OCI-LY1 (cell line): ENCODE data around the gene HPS1.

ENCODE experiments used
- H2AFZ ChIP-seq: fragments of 200-600 bp; sonication (generic), shearing (Covaris generic); 2 replicates; pipeline ENCODE4 v1.6.0; 2014; ENCODE audit warnings: antibody characterized with exemption, mild to moderate bottlenecking, low read length
- H3F3A ChIP-seq: fragments of 200-600 bp; sonication (generic), shearing (Covaris generic); 2 replicates; pipeline ENCODE4 v1.6.0; 2014; ENCODE audit warnings: mild to moderate bottlenecking, antibody characterized with exemption, low read length, moderate library complexity; ENCODE audit not compliant: insufficient read depth
- H3K27ac ChIP-seq: fragments of 200-600 bp; sonication (generic); 2 replicates; pipeline ENCODE4 v1.5.1; 2014; ENCODE audit warnings: low read length, mixed run types, mild to moderate bottlenecking, low read depth; ENCODE audit not compliant: poor library complexity, severe bottlenecking
- H3K27me3 ChIP-seq: fragments of 200-600 bp; sonication (generic); 2 replicates; pipeline ENCODE4 v1.6.0; 2014; ENCODE audit warnings: antibody characterized with exemption, mild to moderate bottlenecking, low read length, moderate library complexity; ENCODE audit not compliant: insufficient read depth
- H3K36me3 ChIP-seq: fragments of 200-600 bp; sonication (generic); 2 replicates; pipeline ENCODE4 v1.6.1; 2014; ENCODE audit warnings: mild to moderate bottlenecking, antibody characterized with exemption, low read length, moderate library complexity, mixed read lengths; ENCODE audit not compliant: insufficient read depth
- H3K4me1 ChIP-seq: fragments of 200-600 bp; sonication (generic); 2 replicates; pipeline ENCODE4 v1.5.1; 2014; ENCODE audit warnings: mild to moderate bottlenecking, low read length, moderate library complexity; ENCODE audit not compliant: insufficient read depth, severe bottlenecking
- H3K4me2 ChIP-seq: fragments of 200-600 bp; sonication (generic), shearing (Covaris generic); 2 replicates; pipeline ENCODE4 v1.6.1; 2014; ENCODE audit warnings: low read length
- H3K4me3 ChIP-seq: fragments of 200-600 bp; sonication (generic); 2 replicates; pipeline ENCODE4 v1.5.1; 2014; ENCODE audit warnings: low read length, low read depth, mild to moderate bottlenecking, mixed read lengths; ENCODE audit not compliant: poor library complexity, severe bottlenecking
- H3K79me2 ChIP-seq: fragments of 200-600 bp; shearing (Covaris generic); 2 replicates; pipeline ENCODE4 v1.6.1; 2016; ENCODE audit warnings: mixed run types, low read length, mixed read lengths; ENCODE audit not compliant: insufficient read depth
- H3K9ac ChIP-seq: fragments of 200-600 bp; sonication (generic), shearing (Covaris generic); 2 replicates; pipeline ENCODE4 v1.6.1; 2014; ENCODE audit warnings: mild to moderate bottlenecking, low read length, mixed read lengths
- H3K9me2 ChIP-seq: fragments of 200-600 bp; sonication (generic), shearing (Covaris generic); 2 replicates; pipeline ENCODE4 v1.6.1; 2014; ENCODE audit warnings: low read depth, mild to moderate bottlenecking, low read length, mixed read lengths
- H3K9me3 ChIP-seq: fragments of 200-600 bp; shearing (Covaris generic); 2 replicates; pipeline ENCODE4 v1.6.1; 2014; ENCODE audit warnings: low read length, mixed read lengths
- H4K20me1 ChIP-seq: fragments of 200-600 bp; sonication (generic), shearing (Covaris generic); 2 replicates; pipeline ENCODE4 v1.6.0; 2016; ENCODE audit warnings: mild to moderate bottlenecking, low read length; ENCODE audit not compliant: insufficient read depth
- EZH2 ChIP-seq: fragments of 200-600 bp; sonication (generic), shearing (Covaris generic); IDR thresholded peaks from 2 replicates; pipeline ENCODE4 v1.8.0; 2017; ENCODE audit warnings: borderline replicate concordance, mixed run types, mild to moderate bottlenecking, antibody characterized with exemption, low read length, moderate library complexity, mixed read lengths
- TF ChIP-seq, protein P1 (sequence below): fragments of 200-600 bp; sonication (generic), shearing (Covaris generic); IDR thresholded peaks from 2 replicates; pipeline ENCODE4 v1.5.1; 2017; ENCODE audit warnings: mild to moderate bottlenecking, antibody characterized with exemption, low read length, moderate library complexity, mixed read lengths

HPS1 gene

GRCh38 chr10:98411768-98412167 lies 35.0 kb downstream of the HPS1 start:
- H3K36me3 ChIP-seq, result no peaks in the 10 kb centered on the region
- H3K27ac ChIP-seq, result no peak overlapping the region
- no peaks in the 10 kb centered on the region for H3K9me3 ChIP-seq
- H3K4me1 ChIP-seq, result peaks cover 12% of the 10 kb centered on the region
- no peaks in the 10 kb centered on the region for H3F3A ChIP-seq
- no peaks in the 10 kb centered on the region for H3K27me3 ChIP-seq
- no peaks in the 10 kb centered on the region for H3K79me2 ChIP-seq
- no peak overlapping the region for H3K4me2 ChIP-seq
- no peak overlapping the region for H2AFZ ChIP-seq
- H3K9ac ChIP-seq, result no peak overlapping the region
- TF ChIP-seq EZH2, result no peak
- TF ChIP-seq, protein P1, sequence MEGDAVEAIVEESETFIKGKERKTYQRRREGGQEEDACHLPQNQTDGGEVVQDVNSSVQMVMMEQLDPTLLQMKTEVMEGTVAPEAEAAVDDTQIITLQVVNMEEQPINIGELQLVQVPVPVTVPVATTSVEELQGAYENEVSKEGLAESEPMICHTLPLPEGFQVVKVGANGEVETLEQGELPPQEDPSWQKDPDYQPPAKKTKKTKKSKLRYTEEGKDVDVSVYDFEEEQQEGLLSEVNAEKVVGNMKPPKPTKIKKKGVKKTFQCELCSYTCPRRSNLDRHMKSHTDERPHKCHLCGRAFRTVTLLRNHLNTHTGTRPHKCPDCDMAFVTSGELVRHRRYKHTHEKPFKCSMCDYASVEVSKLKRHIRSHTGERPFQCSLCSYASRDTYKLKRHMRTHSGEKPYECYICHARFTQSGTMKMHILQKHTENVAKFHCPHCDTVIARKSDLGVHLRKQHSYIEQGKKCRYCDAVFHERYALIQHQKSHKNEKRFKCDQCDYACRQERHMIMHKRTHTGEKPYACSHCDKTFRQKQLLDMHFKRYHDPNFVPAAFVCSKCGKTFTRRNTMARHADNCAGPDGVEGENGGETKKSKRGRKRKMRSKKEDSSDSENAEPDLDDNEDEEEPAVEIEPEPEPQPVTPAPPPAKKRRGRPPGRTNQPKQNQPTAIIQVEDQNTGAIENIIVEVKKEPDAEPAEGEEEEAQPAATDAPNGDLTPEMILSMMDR, result no peak
- H3K4me3 ChIP-seq, result no peak overlapping the region
- H4K20me1 ChIP-seq, result no peaks in the 10 kb centered on the region
- no peaks in the 10 kb centered on the region for H3K9me2 ChIP-seq

- Histone ChIP-seq H3K4me2 (no peak overlapping the region), H3K9ac (no peak overlapping the region), H3F3A (no peaks in the 10 kb centered on the region), H3K36me3 (no peaks in the 10 kb centered on the region), H3K4me1 (peaks cover 12% of the 10 kb centered on the region), H3K9me2 (no peaks in the 10 kb centered on the region), H3K27ac (no peak overlapping the region), H2AFZ (no peak overlapping the region), H3K27me3 (no peaks in the 10 kb centered on the region), H4K20me1 (no peaks in the 10 kb centered on the region), H3K9me3 (no peaks in the 10 kb centered on the region), H3K79me2 (no peaks in the 10 kb centered on the region), H3K4me3 (no peak overlapping the region)
- TF ChIP-seq EZH2, result no peak
- TF ChIP-seq, protein P1, result no peak
These were observed 35.6 kb downstream of the HPS1 start for GRCh38 chr10:98411166-98411565.

DNA sequence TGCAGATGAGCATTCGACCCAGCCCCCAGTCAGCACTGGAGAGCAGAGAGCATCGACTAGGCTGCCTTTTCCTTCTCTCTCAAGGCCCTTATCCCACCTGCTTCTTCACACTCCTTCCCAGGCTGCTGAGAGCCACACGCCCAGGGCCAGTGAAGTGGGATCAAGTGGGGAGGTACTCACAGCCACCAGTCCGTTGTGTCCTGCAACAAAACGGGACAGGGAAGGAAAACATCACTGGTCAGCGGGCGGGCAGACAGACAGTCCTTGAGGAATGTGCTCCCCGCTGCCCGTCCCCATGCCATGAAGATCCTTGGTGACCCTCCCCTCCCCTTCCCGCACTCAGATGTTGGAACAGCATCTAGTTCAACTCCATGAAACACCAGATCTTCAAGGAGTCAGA lies 36.0 kb downstream of the HPS1 start:
- Histone ChIP-seq H3K27me3 (no peaks in the 10 kb centered on the region), H4K20me1 (no peaks in the 10 kb centered on the region), H3K79me2 (no peaks in the 10 kb centered on the region), H3K4me1 (peaks cover 12% of the 10 kb centered on the region), H3K36me3 (no peaks in the 10 kb centered on the region), H3K9me3 (no peaks in the 10 kb centered on the region), H3K4me3 (no peak overlapping the region), H3K27ac (no peak overlapping the region), H3K9me2 (no peaks in the 10 kb centered on the region), H3K9ac (no peak overlapping the region), H2AFZ (no peak overlapping the region), H3F3A (no peaks in the 10 kb centered on the region), H3K4me2 (no peak overlapping the region)
- TF ChIP-seq, protein P1, result no peak
- TF ChIP-seq EZH2, result no peak
